Tibial nerve (tissue), 4 donors: ENCODE data around the gene VTI1A.

Experiments
- EP300 ChIP-seq, 2 donors: sonication (generic); formaldehyde crosslinking; IDR thresholded peaks; one replicate each; pipeline ENCODE4 v1.6.1; 2017; ENCODE audit warnings: antibody characterized with exemption in 2 of 2, mild to moderate bottlenecking in 1 of 2
- TF ChIP-seq, protein P1 (sequence below), 5 experiments: fragments of 200-600 bp in 3 of 5; fragments of 450-650 bp in 2 of 5; sonication (generic) in 3 of 5; IDR thresholded peaks; one replicate each; pipeline ENCODE4 v1.5.1; 2016 to 2019; ENCODE audit warnings: antibody characterized with exemption in 5 of 5, mild to moderate bottlenecking in 3 of 5, moderate library complexity in 2 of 5

- TF ChIP-seq, protein P1, sequence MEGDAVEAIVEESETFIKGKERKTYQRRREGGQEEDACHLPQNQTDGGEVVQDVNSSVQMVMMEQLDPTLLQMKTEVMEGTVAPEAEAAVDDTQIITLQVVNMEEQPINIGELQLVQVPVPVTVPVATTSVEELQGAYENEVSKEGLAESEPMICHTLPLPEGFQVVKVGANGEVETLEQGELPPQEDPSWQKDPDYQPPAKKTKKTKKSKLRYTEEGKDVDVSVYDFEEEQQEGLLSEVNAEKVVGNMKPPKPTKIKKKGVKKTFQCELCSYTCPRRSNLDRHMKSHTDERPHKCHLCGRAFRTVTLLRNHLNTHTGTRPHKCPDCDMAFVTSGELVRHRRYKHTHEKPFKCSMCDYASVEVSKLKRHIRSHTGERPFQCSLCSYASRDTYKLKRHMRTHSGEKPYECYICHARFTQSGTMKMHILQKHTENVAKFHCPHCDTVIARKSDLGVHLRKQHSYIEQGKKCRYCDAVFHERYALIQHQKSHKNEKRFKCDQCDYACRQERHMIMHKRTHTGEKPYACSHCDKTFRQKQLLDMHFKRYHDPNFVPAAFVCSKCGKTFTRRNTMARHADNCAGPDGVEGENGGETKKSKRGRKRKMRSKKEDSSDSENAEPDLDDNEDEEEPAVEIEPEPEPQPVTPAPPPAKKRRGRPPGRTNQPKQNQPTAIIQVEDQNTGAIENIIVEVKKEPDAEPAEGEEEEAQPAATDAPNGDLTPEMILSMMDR (IDR thresholded peaks at IDR 0.05) = no peak
- no peak for TF ChIP-seq EP300 (IDR thresholded peaks at IDR 0.05)
These were observed 228.6 kb downstream of the VTI1A start for GRCh38 chr10:112675560-112676083.
